Breast epithelium (tissue), 3 donors: ENCODE measurements around the gene CYP26B1.

Experiments
- CTCF ChIP-seq, 3 donors: fragments of 450-650 bp; IDR thresholded peaks; one replicate each; pipeline ENCODE4 v1.5.1; 2016 to 2017; ENCODE audit warnings: antibody characterized with exemption in 3 of 3, mild to moderate bottlenecking in 3 of 3, moderate library complexity in 3 of 3
- POLR2A ChIP-seq: fragments of 450-650 bp; IDR thresholded peaks from one replicate; pipeline ENCODE4 v1.6.1; 2016; ENCODE audit warnings: antibody characterized with exemption, mild to moderate bottlenecking, moderate library complexity
- POLR2AphosphoS5 ChIP-seq, 3 donors: sonication (generic); formaldehyde crosslinking; IDR thresholded peaks; one replicate each; pipeline ENCODE4 v1.6.1; 2017; ENCODE audit warnings: antibody characterized with exemption in 3 of 3

GRCh38 chr2:72150157-72150860, 2.6 kb upstream of the CYP26B1 start:
- no peak for TF ChIP-seq POLR2A
- TF ChIP-seq POLR2AphosphoS5 (IDR thresholded peaks at IDR 0.05) = peak in 1 of 3 donors; percentile 19
- peak; percentile 91 to 97 (median 95) for TF ChIP-seq CTCF (IDR thresholded peaks at IDR 0.05)
